HG03571 (cell line): ENCODE data around the gene KCNQ1.

Experiments used
- ATAC-seq: cut with Tn5 transposase; IDR thresholded peaks from one replicate; pipeline ENCODE4 v1.9.1; 2021; ENCODE audit not compliant: unreplicated experiment

The KCNQ1 gene

GRCh38 chr11:2831781-2832532 lies 387.1 kb downstream of the KCNQ1 start:
- ATAC-seq = no peak

- ATAC-seq = no peak
Observed at GRCh38 chr11:2832533-2833020, 387.8 kb downstream of the KCNQ1 start.

- no peak for ATAC-seq
Observed at GRCh38 chr11:2833051-2833715, 388.4 kb downstream of the KCNQ1 start.

GRCh38 chr11:2833716-2834502 lies 389.1 kb downstream of the KCNQ1 start:
- ATAC-seq = no peak

GRCh38 chr11:2834503-2835273 lies 389.9 kb downstream of the KCNQ1 start:
- ATAC-seq = no peak

- ATAC-seq = no peak
Observed at GRCh38 chr11:2835296-2835695, 390.5 kb downstream of the KCNQ1 start.

GRCh38 chr11:2835751-2836150 lies 390.9 kb downstream of the KCNQ1 start:
- no peak for ATAC-seq

- ATAC-seq = no peak
Observed at GRCh38 chr11:2836315-2837095, 391.7 kb downstream of the KCNQ1 start.

- ATAC-seq = no peak
Observed at GRCh38 chr11:2837096-2837601, 392.3 kb downstream of the KCNQ1 start.

- ATAC-seq = no peak
Observed at GRCh38 chr11:2837651-2838050, 392.8 kb downstream of the KCNQ1 start.

- ATAC-seq = no peak
Observed at GRCh38 chr11:2838091-2838490, 393.3 kb downstream of the KCNQ1 start.

- no peak for ATAC-seq
Observed at GRCh38 chr11:2838676-2839294, 394.0 kb downstream of the KCNQ1 start.

- no peak for ATAC-seq
Observed at GRCh38 chr11:2839395-2839943, 394.7 kb downstream of the KCNQ1 start.

- ATAC-seq = no peak
Observed at GRCh38 chr11:2841411-2842190, 396.8 kb downstream of the KCNQ1 start.

GRCh38 chr11:2842876-2843275 lies 398.1 kb downstream of the KCNQ1 start:
- no peak for ATAC-seq

GRCh38 chr11:2843551-2843950 lies 398.7 kb downstream of the KCNQ1 start:
- ATAC-seq = no peak

- ATAC-seq = no peak
Observed at GRCh38 chr11:2844116-2844842, 399.5 kb downstream of the KCNQ1 start.

- no peak for ATAC-seq
Observed at GRCh38 chr11:2844996-2845395, 400.2 kb downstream of the KCNQ1 start.
